IPS-20b (cell line): Measurements from ENCODE around the gene POPDC3.

Experiments used
- H3K27ac ChIP-seq: one replicate; pipeline ENCODE4 v1.5.1; 2013; ENCODE audit warnings: low read length
- H3K27me3 ChIP-seq: 2 replicates; pipeline ENCODE4 v1.6.1; 2013; ENCODE audit warnings: mild to moderate bottlenecking, low read length, inconsistent platforms; ENCODE audit not compliant: insufficient read depth
- H3K36me3 ChIP-seq: 2 replicates; pipeline ENCODE4 v1.6.1; 2013; ENCODE audit warnings: low read depth, mild to moderate bottlenecking, inconsistent platforms, low read length, moderate library complexity; ENCODE audit not compliant: insufficient read depth
- H3K4me1 ChIP-seq: 2 replicates; pipeline ENCODE4 v1.6.1; 2013; ENCODE audit warnings: mild to moderate bottlenecking, control low read depth, inconsistent platforms, low read length, moderate library complexity; ENCODE audit not compliant: insufficient read depth
- H3K4me3 ChIP-seq: 2 replicates; pipeline ENCODE4 v1.5.1; 2013; ENCODE audit warnings: mild to moderate bottlenecking, low read length, inconsistent platforms
- H3K9ac ChIP-seq: 2 replicates; pipeline ENCODE4 v1.6.1; 2013; ENCODE audit warnings: low read depth, mild to moderate bottlenecking, inconsistent platforms, low read length, moderate library complexity
- H3K9me3 ChIP-seq: 2 replicates; pipeline ENCODE4 v1.6.1; 2013; ENCODE audit warnings: mild to moderate bottlenecking, low read depth, low read length, inconsistent platforms; ENCODE audit not compliant: insufficient read depth

The POPDC3 gene

GRCh38 chr6:105136431-105137350 lies 43.1 kb downstream of the POPDC3 start:
- H3K27ac ChIP-seq: no peak overlapping the region
- H3K27me3 ChIP-seq: peaks cover 55% of the 10 kb centered on the region
- peak overlapping the region; percentile 79 for H3K4me3 ChIP-seq
- no peaks in the 10 kb centered on the region for H3K4me1 ChIP-seq
- no peaks in the 10 kb centered on the region for H3K36me3 ChIP-seq
- H3K9me3 ChIP-seq: no peaks in the 10 kb centered on the region; the same call in 1 of the 2 replicates
- peak overlapping the region; percentile 60; the same call in 1 of the 2 replicates for H3K9ac ChIP-seq

DNA sequence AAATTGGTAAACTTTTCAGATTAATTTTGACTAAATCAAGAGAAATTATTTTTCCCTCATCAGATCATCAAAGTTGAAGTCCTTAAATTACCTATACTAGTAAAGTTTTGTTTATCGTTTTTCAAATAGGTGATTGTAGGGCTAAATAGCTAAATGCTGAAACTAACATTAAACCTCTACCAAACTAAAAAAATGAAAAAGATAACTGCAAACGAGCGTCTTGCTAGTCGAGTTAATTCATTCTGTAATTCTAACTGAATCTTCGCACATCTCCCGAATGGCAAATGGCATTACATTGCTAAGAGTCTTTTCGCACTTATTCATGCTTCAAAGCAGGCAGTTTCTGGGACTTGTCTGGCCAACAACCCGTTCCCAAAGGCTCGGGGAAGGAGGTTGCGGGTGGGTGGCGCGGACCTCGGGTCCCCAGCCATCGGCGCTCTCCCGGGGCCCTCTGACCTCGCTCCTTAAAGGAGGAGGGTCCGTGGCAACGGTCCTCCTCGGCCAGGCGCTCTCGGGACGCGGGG lies 43.8 kb downstream of the POPDC3 start:
- Histone ChIP-seq H3K4me1 (no peaks in the 10 kb centered on the region), H3K9me3 (no peaks in the 10 kb centered on the region; the same call in 1 of the 2 replicates), H3K9ac (peak overlapping the region; percentile 60; the same call in 1 of the 2 replicates), H3K27ac (no peak overlapping the region), H3K36me3 (no peaks in the 10 kb centered on the region), H3K27me3 (peaks cover 55% of the 10 kb centered on the region), H3K4me3 (peak overlapping the region; percentile 79)

GRCh38 chr6:105135056-105135455 lies 44.8 kb downstream of the POPDC3 start:
- H3K9me3 ChIP-seq: no peaks in the 10 kb centered on the region; the same call in 1 of the 2 replicates
- no peaks in the 10 kb centered on the region for H3K36me3 ChIP-seq
- peaks cover 52% of the 10 kb centered on the region for H3K27me3 ChIP-seq
- H3K4me3 ChIP-seq: no peak overlapping the region
- no peak overlapping the region for H3K27ac ChIP-seq
- no peaks in the 10 kb centered on the region for H3K4me1 ChIP-seq
- H3K9ac ChIP-seq: no peak overlapping the region

- peaks cover 8% of the 10 kb centered on the region; the same call in 1 of the 2 replicates for H3K4me1 ChIP-seq
- no peak overlapping the region for H3K9ac ChIP-seq
- H3K9me3 ChIP-seq: no peaks in the 10 kb centered on the region
- no peak overlapping the region for H3K27ac ChIP-seq
- no peaks in the 10 kb centered on the region for H3K36me3 ChIP-seq
- H3K27me3 ChIP-seq: no peaks in the 10 kb centered on the region
- no peak overlapping the region for H3K4me3 ChIP-seq
Observed at GRCh38 chr6:105122717-105123116, 57.1 kb downstream of the POPDC3 start.

- H3K27me3 ChIP-seq: no peaks in the 10 kb centered on the region
- no peak overlapping the region for H3K27ac ChIP-seq
- no peaks in the 10 kb centered on the region for H3K36me3 ChIP-seq
- H3K9ac ChIP-seq: no peak overlapping the region
- no peak overlapping the region for H3K4me3 ChIP-seq
- H3K4me1 ChIP-seq: peaks cover 8% of the 10 kb centered on the region; the same call in 1 of the 2 replicates
- no peaks in the 10 kb centered on the region for H3K9me3 ChIP-seq
Observed at GRCh38 chr6:105121981-105122380, 57.8 kb downstream of the POPDC3 start.

DNA sequence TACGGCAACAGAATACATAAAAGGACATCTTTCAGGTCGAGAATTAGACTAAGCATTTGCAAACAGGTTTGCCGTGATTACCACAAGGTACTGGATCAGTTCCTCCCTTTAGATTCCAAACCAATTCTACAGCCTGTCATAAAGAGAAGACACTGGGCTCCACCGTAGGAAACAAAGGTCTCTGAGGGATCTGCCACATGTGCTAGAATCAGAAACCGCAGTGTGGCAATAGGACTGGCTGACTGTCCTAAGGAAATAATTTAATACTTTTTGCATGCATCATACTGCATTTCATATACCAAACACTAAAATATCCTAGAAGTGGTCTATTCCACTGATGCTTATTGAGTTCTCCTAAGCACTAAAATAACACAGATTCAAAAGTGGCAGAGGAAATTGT lies 59.2 kb downstream of the POPDC3 start:
- H3K4me3 ChIP-seq: no peak overlapping the region
- peaks cover 13% of the 10 kb centered on the region; the same call in 1 of the 2 replicates for H3K4me1 ChIP-seq
- H3K27me3 ChIP-seq: no peaks in the 10 kb centered on the region
- no peaks in the 10 kb centered on the region for H3K36me3 ChIP-seq
- no peaks in the 10 kb centered on the region for H3K9me3 ChIP-seq
- no peak overlapping the region for H3K27ac ChIP-seq
- no peak overlapping the region for H3K9ac ChIP-seq

- Histone ChIP-seq H3K27ac (no peak overlapping the region), H3K4me1 (peaks cover 5% of the 10 kb centered on the region; the same call in 1 of the 2 replicates), H3K9ac (no peak overlapping the region), H3K9me3 (no peaks in the 10 kb centered on the region), H3K36me3 (no peaks in the 10 kb centered on the region), H3K4me3 (no peak overlapping the region), H3K27me3 (no peaks in the 10 kb centered on the region)
Observed at GRCh38 chr6:105116150-105116549, 63.7 kb downstream of the POPDC3 start.

DNA sequence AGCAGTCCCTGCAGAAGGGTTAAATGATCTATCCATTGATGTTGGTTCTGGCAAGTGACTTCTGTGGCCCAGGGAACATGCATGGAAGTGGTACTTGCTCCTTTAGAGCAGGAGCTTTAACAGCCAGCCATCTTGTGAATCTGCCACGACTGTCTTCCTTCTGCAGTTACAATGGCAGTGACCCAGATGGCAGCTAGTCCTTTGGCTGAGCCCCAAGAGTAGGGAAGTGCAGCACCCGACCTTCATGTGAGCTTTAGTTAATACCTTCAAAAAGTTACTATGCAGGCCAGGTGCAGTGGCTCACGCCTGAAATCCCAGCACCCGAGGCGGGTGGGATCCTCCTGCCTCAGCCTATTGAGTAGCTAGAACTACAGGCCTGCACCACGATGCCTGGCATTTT lies 66.4 kb downstream of the POPDC3 start:
- H3K36me3 ChIP-seq: no peaks in the 10 kb centered on the region
- no peaks in the 10 kb centered on the region for H3K27me3 ChIP-seq

DNA sequence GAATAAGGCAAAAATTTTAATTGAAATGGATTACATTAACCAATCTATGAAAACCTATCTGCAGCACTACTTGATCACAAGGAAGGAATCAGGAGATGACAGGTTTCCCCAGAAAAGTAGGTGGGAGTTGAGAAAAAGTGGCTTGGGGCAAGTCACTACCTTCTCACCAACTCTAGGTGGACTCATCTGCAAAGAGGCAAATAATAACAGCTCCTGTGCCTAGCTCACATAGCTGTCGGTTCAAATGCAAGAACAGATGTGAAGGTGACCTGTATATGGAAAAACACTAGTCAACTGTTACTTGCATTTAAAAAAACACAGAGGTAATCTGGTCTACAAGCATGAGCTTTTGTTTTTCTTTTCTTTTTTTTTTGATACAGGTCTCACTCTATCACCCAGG lies 67.2 kb downstream of the POPDC3 start:
- Histone ChIP-seq H3K36me3 (no peaks in the 10 kb centered on the region), H3K27ac (no peak overlapping the region), H3K4me1 (peaks cover 5% of the 10 kb centered on the region; the same call in 1 of the 2 replicates), H3K9ac (no peak overlapping the region), H3K4me3 (no peak overlapping the region), H3K27me3 (no peaks in the 10 kb centered on the region), H3K9me3 (no peaks in the 10 kb centered on the region)

More for the DNA sequence above, 66.4 kb downstream of the POPDC3 start:
- no peak overlapping the region for H3K9ac ChIP-seq
- peaks cover 5% of the 10 kb centered on the region; the same call in 1 of the 2 replicates for H3K4me1 ChIP-seq
- no peak overlapping the region for H3K27ac ChIP-seq
- no peaks in the 10 kb centered on the region for H3K9me3 ChIP-seq
- H3K4me3 ChIP-seq: no peak overlapping the region

DNA sequence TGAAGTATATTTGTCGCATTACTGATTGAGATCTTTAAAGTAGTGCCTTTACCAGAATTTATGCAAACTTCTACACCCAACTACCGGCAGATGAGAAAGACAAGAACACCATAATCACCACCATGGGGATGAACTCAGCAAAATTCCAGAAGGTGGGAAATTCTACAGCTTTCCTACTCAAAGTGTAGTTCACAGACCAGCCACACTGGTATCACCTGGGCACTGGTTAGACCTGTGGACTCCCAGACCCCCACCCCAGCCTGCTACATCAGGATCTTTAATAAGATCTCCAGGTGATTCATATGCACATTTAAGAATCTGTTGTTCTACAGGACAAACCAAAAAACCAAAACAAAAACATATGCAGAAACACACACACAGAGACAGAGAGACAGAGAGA lies 67.9 kb downstream of the POPDC3 start:
- Histone ChIP-seq H3K27me3 (no peaks in the 10 kb centered on the region), H3K27ac (no peak overlapping the region), H3K4me3 (no peak overlapping the region), H3K9me3 (no peaks in the 10 kb centered on the region), H3K4me1 (peaks cover 5% of the 10 kb centered on the region; the same call in 1 of the 2 replicates), H3K9ac (no peak overlapping the region), H3K36me3 (no peaks in the 10 kb centered on the region)

- Histone ChIP-seq H3K4me1 (peaks cover 2% of the 10 kb centered on the region; the same call in 1 of the 2 replicates), H3K4me3 (no peak overlapping the region), H3K36me3 (no peaks in the 10 kb centered on the region), H3K9me3 (no peaks in the 10 kb centered on the region), H3K9ac (no peak overlapping the region), H3K27me3 (no peaks in the 10 kb centered on the region), H3K27ac (no peak overlapping the region)
Observed at GRCh38 chr6:105111105-105111504, 68.7 kb downstream of the POPDC3 start.
